Pancreas (tissue), 10 donors: ENCODE results near the gene INS. TPM values are rescaled to one million over a fixed set of nuclear protein-coding genes. Genes with fewer than 3 reads are reported as not detected.

Source experiments
- ATAC-seq, 4 donors: fragments of 200-7000 bp; cut with Tn5 transposase; one replicate each; pipeline versions ENCODE4 v1.8.0 to v1.9.1; 2020; ENCODE audit warnings: mild to moderate bottlenecking in 4 of 4, moderate library complexity in 4 of 4
- DNase-seq, 6 donors: peaks; one replicate each; pipeline ENCODE4 v3.0.0-alpha.2; 2020
- FAIRE-seq: peaks from 2 replicates; lab custom pipeline; 2012; peaks lifted over from hg19 to GRCh38; lab: Jason Lieb, UNC
- H3K27ac ChIP-seq, 4 donors: fragments of 200-600 bp; sonication (generic); 1 replicate in 3 of 4; 2 replicates in 1 of 4; pipeline versions ENCODE4 v1.5.0 to v1.8.0; 2020
- H3K27me3 ChIP-seq, 4 donors: fragments of 200-600 bp; one replicate each; pipeline ENCODE4 v1.8.0; 2021
- H3K36me3 ChIP-seq, 3 donors: fragments of 200-600 bp; sonication (generic) in 1 of 3; one replicate each; pipeline versions ENCODE4 v1.5.0 to v1.8.0; 2020 to 2021
- H3K4me1 ChIP-seq, 3 donors: fragments of 200-600 bp; one replicate each; pipeline ENCODE4 v1.8.0; 2021
- H3K4me3 ChIP-seq, 4 donors: fragments of 200-600 bp; sonication (generic) in 2 of 4; one replicate each; pipeline versions ENCODE4 v1.5.0 to v1.8.0; 2020 to 2021
- H3K9me3 ChIP-seq, 4 donors: fragments of 200-600 bp; one replicate each; pipeline ENCODE4 v1.8.0; 2021
- CTCF ChIP-seq, 4 donors: fragments of 200-600 bp; sonication (generic) in 3 of 4; IDR thresholded peaks; one replicate each; pipeline versions ENCODE4 v1.5.0 to v1.8.0; 2021; ENCODE audit warnings: antibody characterized with exemption in 4 of 4
- WGBS, 2 donors: extraction: QIAGEN DNeasy Blood & Tissue Kit; methylation state at CpG; one replicate each; pipeline ENCODE4 v1.1.7; 2013; 5-methylcytosine and 5-hydroxymethylcytosine counted together
- intact Hi-C, 3 donors: fragments of 100-400 bp; cut with DNase I; formaldehyde crosslinking; loops; one replicate each; pipeline versions ENCODE4 v1.11.1 to v1.14.2; 2022
- polyA plus RNA-seq, 2 donors: library from polyadenylated mRNA; stranded (reverse); fragments of 200-250 nt; gene quantifications; one replicate each; pipeline ENCODE4 v1.2.3, GENCODE V29; 2013
- total RNA-seq, 6 donors: library from RNA; stranded (reverse); fragmentation: NEBNext Ultra II Directional in 4 of 6; extraction: Animal tissue kit (Norgen Biotek cat#: 25700) in 4 of 6; gene quantifications; one replicate each; pipeline versions ENCODE4 v1.2.1 to v1.2.4, GENCODE V29; 2021 to 2023
- donor health status: healthy with polysubstance abuse.
- donor health status: DM: no; HTN: no; CAD: no; lungs with moderate emphysema.
- donor health status: DM: no; HTN: no; CAD: no.
- donor health status: control.
- donor health status: control.
- donor health status: Bipolar disorder and iron deficiency.
- donor health status: DM: yes; HTN: yes; CAD: no.
- donor health status: DM: no; HTN: no; CAD: no.
- donor health status: DM: no; HTN: no; CAD: no.
- donor health status: DM: yes; HTN: yes; CAD: no.

Gene INS
- total and polyA plus RNA-seq, 8 donors = 1,425 to 145,342 (median 6,399) TPM

DNA sequence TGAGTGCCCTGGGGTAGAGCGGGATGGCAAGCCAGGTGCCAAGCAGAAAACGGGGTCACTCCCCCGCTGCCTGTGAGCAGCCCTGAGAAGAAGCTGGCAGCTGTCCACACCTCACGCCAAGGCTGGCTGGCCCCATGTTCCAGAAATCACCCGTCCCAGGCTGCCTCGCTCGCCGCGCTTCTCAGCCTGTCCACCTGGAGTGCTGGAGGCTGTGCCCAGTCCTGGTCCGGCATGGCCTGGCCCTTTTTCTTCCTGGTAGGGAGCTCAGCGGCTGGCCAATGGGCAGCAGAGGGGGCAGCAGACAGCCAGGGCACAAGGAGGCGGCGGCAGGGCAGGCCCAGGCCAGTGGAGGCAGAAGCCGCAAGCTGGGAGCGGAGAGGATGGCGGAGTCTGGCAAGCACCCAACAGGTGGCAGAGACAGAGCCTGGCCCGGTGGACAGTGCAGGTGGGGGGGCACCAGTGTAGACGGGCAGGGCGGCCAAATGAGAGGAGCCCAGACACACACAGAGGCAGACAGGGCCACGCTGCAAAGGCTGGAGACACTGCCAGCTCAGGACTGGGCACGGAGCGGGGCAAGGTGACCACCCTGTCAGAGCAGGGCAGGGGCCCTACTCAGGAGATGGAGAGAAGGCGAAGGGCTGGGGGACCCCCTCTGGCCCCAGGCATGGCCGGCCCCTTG is 47.8 kb upstream of the INS start:
- no peaks in the 10 kb centered on the region for H3K27me3 ChIP-seq
- ATAC-seq (peak; percentile 53 to 70 (median 61)), FAIRE-seq (no peak), DNase-seq (peak; percentile 41 to 90 (median 70))
- no peak overlapping the region for H3K4me3 ChIP-seq
- WGBS, 2 donors = 52 to 53% methylated on average over 22 to 24 of the region's 24 CpGs
- intact Hi-C loops = loop anchor here in 1 of 3 donors (5.0 kb wide), 1 partner anchor 73 kb away; no protein-coding TSS in a partner anchor
- TF ChIP-seq CTCF (IDR thresholded peaks at IDR 0.05) = peak in 2 of 4 donors; percentile 8 to 28
- no peaks in the 10 kb centered on the region for H3K36me3 ChIP-seq
- peaks cover 0 to 12% (median 10%) of the 10 kb centered on the region in 3 donors for H3K4me1 ChIP-seq
- H3K9me3 ChIP-seq = no peaks in the 10 kb centered on the region
- H3K27ac ChIP-seq = peak overlapping the region in 2 of 4 donors; percentile 5 to 17

DNA sequence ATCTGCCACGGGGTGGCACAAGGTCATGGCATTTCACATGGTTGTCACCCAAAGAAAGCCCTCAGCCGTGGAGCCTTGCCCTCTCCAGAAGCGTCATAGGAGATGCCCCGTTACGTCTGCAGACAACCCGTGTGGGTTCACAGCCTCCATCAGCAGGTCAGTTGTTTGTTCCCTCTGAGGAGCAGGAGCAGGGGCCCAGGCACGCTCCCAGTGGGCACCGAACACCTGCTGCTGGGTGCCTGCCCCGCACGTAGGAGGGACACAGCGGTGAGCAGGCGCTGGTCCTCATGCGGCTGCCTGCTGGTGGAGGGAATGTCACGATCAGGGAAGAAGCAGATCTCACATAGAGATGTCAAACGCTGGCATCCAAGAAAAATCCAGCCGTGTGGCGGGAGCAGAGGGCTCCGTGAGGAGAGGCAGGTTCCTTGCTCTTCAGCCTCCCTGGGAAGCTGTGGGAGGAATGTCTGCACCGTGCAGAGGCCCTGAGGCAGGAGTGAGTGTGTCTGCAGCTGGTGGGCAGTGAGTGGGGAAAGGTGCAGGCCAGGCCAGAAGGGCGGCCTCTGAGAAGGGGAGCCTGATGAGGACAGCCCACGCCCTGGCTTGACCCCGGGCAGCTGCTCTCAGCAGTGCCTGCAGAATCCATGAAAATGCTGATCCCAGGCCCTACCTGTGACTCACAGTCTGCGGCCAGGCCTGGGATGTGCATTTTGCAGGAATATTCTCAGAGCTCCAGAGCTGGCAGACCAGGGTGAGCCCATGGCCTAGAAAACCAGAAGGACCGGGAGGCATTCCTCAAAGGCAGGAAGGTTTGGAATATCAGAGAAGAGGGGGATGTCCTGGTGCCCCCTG is 47.0 kb upstream of the INS start:
- Histone ChIP-seq H3K27ac (no peak overlapping the region), H3K9me3 (no peaks in the 10 kb centered on the region), H3K4me1 (peaks cover 0 to 12% (median 10%) of the 10 kb centered on the region in 3 donors), H3K36me3 (no peaks in the 10 kb centered on the region), H3K4me3 (no peak overlapping the region), H3K27me3 (no peaks in the 10 kb centered on the region)
- intact Hi-C loops = loop anchor here in 1 of 3 donors (5.0 kb wide), 1 partner anchor 74 kb away; no protein-coding TSS in a partner anchor
- ATAC-seq (no peak), DNase-seq (peak in 3 of 6 donors; percentile 5 to 50 (median 6)), FAIRE-seq (no peak)
- 69 to 71% methylated on average over 24 of the region's 24 CpGs for WGBS, 2 donors
- TF ChIP-seq CTCF (IDR thresholded peaks at IDR 0.05) = no peak

DNA sequence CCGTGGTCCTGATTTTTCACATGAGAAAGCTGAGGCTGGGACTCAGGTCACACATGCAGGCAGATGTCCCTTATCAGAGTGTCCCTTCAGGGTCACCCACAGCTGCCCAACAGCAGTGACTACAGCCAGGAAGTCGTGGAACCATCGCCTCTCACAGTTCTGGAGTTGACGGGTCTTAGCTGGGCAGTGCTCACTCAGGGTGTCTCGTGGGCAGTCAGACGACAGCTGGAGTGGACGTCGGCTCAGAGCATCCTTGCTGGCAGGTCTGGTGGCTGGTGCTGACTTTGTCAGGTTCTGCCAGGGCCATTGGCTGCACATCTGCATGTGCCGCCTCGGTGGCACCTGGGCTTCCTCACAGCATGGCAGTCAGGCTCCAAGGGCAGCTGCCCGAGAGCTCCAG is 46.2 kb upstream of the INS start:
- intact Hi-C loops = loop anchor here in 1 of 3 donors (5.0 kb wide), 1 partner anchor 75 kb away; no protein-coding TSS in a partner anchor
- ATAC-seq = no peak

GRCh38 chr11:2205981-2206690 is 45.1 kb upstream of the INS start:
- intact Hi-C loops = loop anchor here in 1 of 3 donors (5.0 kb wide), 1 partner anchor 76 kb away; no protein-coding TSS in a partner anchor
- TF ChIP-seq CTCF (IDR thresholded peaks at IDR 0.05) = no peak
- Histone ChIP-seq H3K27me3 (no peaks in the 10 kb centered on the region), H3K36me3 (no peaks in the 10 kb centered on the region), H3K27ac (no peak overlapping the region), H3K4me3 (no peak overlapping the region), H3K9me3 (no peaks in the 10 kb centered on the region), H3K4me1 (peaks cover 0 to 17% (median 10%) of the 10 kb centered on the region in 3 donors)
- ATAC-seq (no peak), DNase-seq (peak in 3 of 6 donors; percentile 3 to 44 (median 4)), FAIRE-seq (no peak)
- WGBS, 2 donors = 62 to 74% methylated on average over 12 of the region's 12 CpGs

More for the DNA sequence above, 46.2 kb upstream of the INS start:
- no peaks in the 10 kb centered on the region for H3K36me3 ChIP-seq
- H3K9me3 ChIP-seq = no peaks in the 10 kb centered on the region
- no peak overlapping the region for H3K4me3 ChIP-seq
- TF ChIP-seq CTCF (IDR thresholded peaks at IDR 0.05) = no peak
- H3K27ac ChIP-seq = no peak overlapping the region
- WGBS, 2 donors = 92 to 94% methylated on average over 11 of the region's 11 CpGs
- DNase-seq (peak in 3 of 6 donors; percentile 5 to 45 (median 7)), FAIRE-seq (no peak)
- H3K4me1 ChIP-seq = peaks cover 0 to 17% (median 10%) of the 10 kb centered on the region in 3 donors
- no peaks in the 10 kb centered on the region for H3K27me3 ChIP-seq
